ENCODE measurements around the gene MALRD1. TPM values are rescaled to one million over a fixed set of nuclear protein-coding genes. Genes with fewer than 3 reads are reported as not detected.

The MALRD1 gene
- total RNA-seq, 6 experiments from 2014 or later: 0.29 to 0.49 (median 0.34) TPM; not detected in 2

- H3K4me3 ChIP-seq: no peak overlapping the region
- WGBS (ENCODE audit: insufficient coverage, low coverage, low lambda C conversion rate, missing lambda C conversion rate): 72% methylated on average over 7 of the region's 7 CpGs
- intact Hi-C loops (cut with DNase I): no loop called here
- H3K4me1 ChIP-seq: no peaks in the 10 kb centered on the region
- TF ChIP-seq CTCF (IDR thresholded peaks at IDR 0.05) (no peak), POLR2A (IDR thresholded peaks at IDR 0.05) (no peak)
- no peak overlapping the region for H3K27ac ChIP-seq
- no peak for ATAC-seq
- no peaks in the 10 kb centered on the region for H3K36me3 ChIP-seq
- no peaks in the 10 kb centered on the region for H3K9me3 ChIP-seq
- no peak for DNase-seq
- H3K27me3 ChIP-seq: no peaks in the 10 kb centered on the region
Measured at GRCh38 chr10:19628767-19629560, 580.4 kb downstream of the MALRD1 start.

GRCh38 chr10:19629567-19629966 lies 581.0 kb downstream of the MALRD1 start:
- Histone ChIP-seq H3K36me3 (no peaks in the 10 kb centered on the region), H3K27me3 (no peaks in the 10 kb centered on the region), H3K9me3 (no peaks in the 10 kb centered on the region), H3K4me1 (no peaks in the 10 kb centered on the region), H3K4me3 (no peak overlapping the region), H3K27ac (no peak overlapping the region)
- intact Hi-C loops (cut with DNase I): no loop called here
- TF ChIP-seq POLR2A (IDR thresholded peaks at IDR 0.05): no peak
- 48% methylated on average over 3 of the region's 6 CpGs for WGBS (ENCODE audit: insufficient coverage, low coverage, low lambda C conversion rate, missing lambda C conversion rate)
- DNase-seq (peak; percentile 32 to 59 (median 46)), ATAC-seq (peak; percentile 63 to 88 (median 73))

- intact Hi-C loops (cut with DNase I): no loop called here
- no peak overlapping the region for H3K27ac ChIP-seq
- no peaks in the 10 kb centered on the region for H3K27me3 ChIP-seq
- H3K9me3 ChIP-seq: no peaks in the 10 kb centered on the region
- no peak for DNase-seq
- ATAC-seq: no peak
- H3K4me3 ChIP-seq: no peak overlapping the region
- TF ChIP-seq CTCF (IDR thresholded peaks at IDR 0.05) (no peak), POLR2A (IDR thresholded peaks at IDR 0.05) (no peak)
- 76% methylated on average over 5 of the region's 5 CpGs for WGBS (ENCODE audit: insufficient coverage, low coverage, low lambda C conversion rate, missing lambda C conversion rate)
- no peaks in the 10 kb centered on the region for H3K36me3 ChIP-seq
- peaks cover 0 to 7% (median 1%) of the 10 kb centered on the region in 4 donors for H3K4me1 ChIP-seq
Measured at GRCh38 chr10:19634163-19634562, 585.6 kb downstream of the MALRD1 start.

GRCh38 chr10:19638182-19638895 lies 589.7 kb downstream of the MALRD1 start:
- Histone ChIP-seq H3K36me3 (no peaks in the 10 kb centered on the region), H3K27me3 (no peaks in the 10 kb centered on the region), H3K4me3 (peak overlapping the region; percentile 2 to 14 (median 4)), H3K9me3 (no peaks in the 10 kb centered on the region), H3K27ac (peak overlapping the region; percentile 3 to 21 (median 20)), H3K4me1 (peaks cover 0 to 7% (median 1%) of the 10 kb centered on the region in 4 donors)
- 0% methylated on average over 1 of the region's 1 CpG for WGBS (ENCODE audit: insufficient coverage, low coverage, low lambda C conversion rate, missing lambda C conversion rate)
- DNase-seq (peak in 1 of 3 donors; percentile 51), ATAC-seq (peak; percentile 90 to 96 (median 91))
- TF ChIP-seq CTCF (IDR thresholded peaks at IDR 0.05) (no peak), POLR2A (IDR thresholded peaks at IDR 0.05) (no peak)
- intact Hi-C loops (cut with DNase I): no loop called here

GRCh38 chr10:19638896-19639233 lies 590.3 kb downstream of the MALRD1 start:
- peaks cover 0 to 7% (median 1%) of the 10 kb centered on the region in 4 donors for H3K4me1 ChIP-seq
- H3K36me3 ChIP-seq: no peaks in the 10 kb centered on the region
- whole genome bisulfite sequencing (ENCODE audit: insufficient coverage, low coverage, low lambda C conversion rate, missing lambda C conversion rate): 12% methylated on average over 3 of the region's 3 CpGs
- H3K9me3 ChIP-seq: no peaks in the 10 kb centered on the region
- TF ChIP-seq CTCF (IDR thresholded peaks at IDR 0.05): no peak
- no peak for TF ChIP-seq POLR2A (IDR thresholded peaks at IDR 0.05)
- DNase-seq (no peak), ATAC-seq (peak; percentile 56 to 69 (median 64))
- intact Hi-C loops (cut with DNase I): no loop called here
- no peaks in the 10 kb centered on the region for H3K27me3 ChIP-seq
- peak overlapping the region in 2 of 3 donors; percentile 3 to 12 for H3K27ac ChIP-seq
- H3K4me3 ChIP-seq: peak overlapping the region; percentile 2 to 14 (median 4)

Data from right lobe of liver (tissue), 6 donors.